Ishikawa (cell line): ENCODE measurements around the gene CD4.

Source experiments
- CEBPB ChIP-seq: IDR thresholded peaks from 2 replicates; pipeline ENCODE4 v1.6.1; 2012
- MAX ChIP-seq: IDR thresholded peaks from 2 replicates; pipeline ENCODE4 v1.6.1; 2012
- TAF1 ChIP-seq: IDR thresholded peaks from 2 replicates; pipeline ENCODE4 v1.6.1; 2012; ENCODE audit warnings: low read depth, mild to moderate bottlenecking

- TF ChIP-seq TAF1 = no peak
- TF ChIP-seq MAX = peak; percentile 71
- no peak for TF ChIP-seq CEBPB
Observed at GRCh38 chr12:6763380-6763779, 25.9 kb upstream of the CD4 start.
